Transverse colon (tissue), 4 donors: ENCODE data around the gene DPM2. TPM values are rescaled to one million over a fixed set of nuclear protein-coding genes. Genes with fewer than 3 reads are reported as not detected.
A peak's percentile ranks its signal among the peaks of the same experiment; 100 is the strongest.

ENCODE experiments used
- DNase-seq: peaks from one replicate; pipeline ENCODE4 v3.0.0-alpha.2; 2019
- H3K27ac ChIP-seq, 4 donors: fragments of 200-600 bp; sonication (generic); 2 replicates each; pipeline ENCODE4 v1.5.1; 2016 to 2018; ENCODE audit warnings: inconsistent platforms in 4 of 4
- H3K27me3 ChIP-seq: fragments of 200-600 bp; sonication (generic); 2 replicates; pipeline ENCODE4 v1.5.1; 2017; ENCODE audit warnings: inconsistent platforms
- H3K36me3 ChIP-seq, 4 donors: fragments of 200-600 bp; sonication (generic); 2 replicates each; pipeline ENCODE4 v1.5.1; 2017 to 2019; ENCODE audit warnings: inconsistent platforms in 4 of 4
- H3K4me1 ChIP-seq, 4 donors: fragments of 200-600 bp; sonication (generic); 2 replicates each; pipeline ENCODE4 v1.5.1; 2017 to 2020; ENCODE audit warnings: inconsistent platforms in 4 of 4
- H3K4me3 ChIP-seq, 4 donors: fragments of 200-600 bp; sonication (generic); 1 replicate in 1 of 4; 2 replicates in 3 of 4; pipeline versions ENCODE4 v1.5.1 to v1.6.1; 2017 to 2019; ENCODE audit warnings: inconsistent platforms in 4 of 4
- H3K9me3 ChIP-seq, 2 donors: fragments of 200-600 bp; sonication (generic); 2 replicates each; pipeline ENCODE4 v1.5.1; 2017 to 2019; ENCODE audit warnings: inconsistent platforms in 2 of 2
- EP300 ChIP-seq: sonication (generic); formaldehyde crosslinking; IDR thresholded peaks from one replicate; pipeline ENCODE4 v1.6.1; 2017; ENCODE audit warnings: antibody characterized with exemption, low read depth
- POLR2A ChIP-seq: fragments of 450-650 bp; IDR thresholded peaks from one replicate; pipeline ENCODE4 v1.6.1; 2016; ENCODE audit warnings: antibody characterized with exemption, mild to moderate bottlenecking, moderate library complexity
- POLR2AphosphoS5 ChIP-seq, 3 donors: sonication (generic); formaldehyde crosslinking; IDR thresholded peaks; one replicate each; pipeline ENCODE4 v1.6.1; 2016; ENCODE audit warnings: antibody characterized with exemption in 3 of 3
- WGBS, 2 donors: methylation state at CpG; one replicate each; pipeline ENCODE4 v1.1.5; 2018; ENCODE audit warnings: low coverage in 1 of 2; 5-methylcytosine and 5-hydroxymethylcytosine counted together
- in situ Hi-C, 4 donors: fragments of 200-750 bp; cut with MboI; loops; one replicate each; pipeline versions ENCODE4 v1.15.0 to v1.15.1; 2017; ENCODE audit warnings: low sequenced_read_pairs in 3 of 4, low pct_ligation_motif_present in 1 of 4, low pct_unique_long_range_greater_than_20kb in 1 of 4
- intact Hi-C: fragments of 100-400 bp; cut with DNase I; formaldehyde crosslinking; loops from one replicate; pipeline ENCODE4 v1.15.1; 2023; ENCODE audit warnings: low total_unique reads
- total RNA-seq, 4 donors: library from RNA; depleted of rRNA; stranded (reverse); fragments of >200 nt; gene quantifications; one replicate each; pipeline ENCODE4 v1.1.0, GENCODE V29; 2016
- TF ChIP-seq, protein P1 (sequence below), 5 experiments: fragments of 200-600 bp in 3 of 5; fragments of 450-650 bp in 2 of 5; sonication (generic) in 3 of 5; IDR thresholded peaks; 1 replicate in 2 of 5; 2 replicates in 3 of 5; pipeline ENCODE4 v1.5.1; 2016 to 2017; ENCODE audit warnings: antibody characterized with exemption in 5 of 5, inconsistent platforms in 3 of 5, mild to moderate bottlenecking in 2 of 5, moderate library complexity in 1 of 5

Gene DPM2
- total RNA-seq, 4 donors from 2014 or later = 20.6 to 249 (median 26.3) TPM

DNA sequence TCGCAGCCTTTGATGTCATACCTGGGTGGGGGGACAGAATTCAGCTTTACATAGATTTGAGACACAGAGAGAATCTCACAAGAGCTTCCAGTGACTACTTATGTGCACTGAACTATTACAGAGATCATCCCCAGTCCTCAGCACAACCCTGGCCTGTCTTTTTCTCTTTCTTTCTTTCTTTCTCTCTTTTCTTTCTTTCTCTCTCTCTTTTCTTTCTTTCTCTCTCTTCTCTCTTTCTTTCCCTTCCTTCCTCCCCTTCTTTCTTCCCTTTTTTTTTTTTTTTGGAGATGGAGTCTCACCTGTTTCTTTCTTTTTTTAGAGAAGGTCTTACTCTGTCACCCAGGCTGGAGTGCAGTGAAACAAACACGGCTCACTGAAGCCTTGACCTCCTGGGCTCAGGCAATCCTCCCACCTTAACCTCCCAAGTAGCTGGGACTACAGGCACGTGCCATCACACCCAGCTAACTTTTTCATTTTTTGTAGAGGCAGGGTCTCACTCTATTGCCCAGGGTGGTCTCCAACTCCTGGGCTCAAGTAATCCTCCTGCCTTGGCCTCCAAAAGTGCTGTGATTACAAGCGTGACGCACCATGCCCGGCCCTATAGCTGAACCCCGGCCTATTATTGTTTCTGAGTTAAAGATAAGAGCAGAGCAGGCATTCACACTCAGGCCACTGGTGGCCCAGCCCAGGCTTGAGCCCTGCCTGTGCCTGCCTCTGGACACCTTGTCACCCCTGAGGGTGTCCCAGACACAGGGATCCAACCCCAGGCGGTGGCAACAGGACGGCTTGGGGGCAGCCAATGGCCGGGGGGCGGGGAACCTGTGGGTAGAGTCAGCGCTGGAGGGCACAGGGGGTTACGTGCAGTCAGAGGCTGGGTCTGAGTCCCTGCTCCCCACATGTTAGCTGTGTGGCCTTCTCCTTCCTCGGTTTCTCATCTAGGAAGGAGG is 11.4 kb downstream of the DPM2 start:
- in situ Hi-C loops (loop anchor here in 2 of 4 donors (10.0 kb wide), 1 partner anchor 331 kb away; no protein-coding TSS in a partner anchor), intact Hi-C loops (no loop called here)
- Histone ChIP-seq H3K4me1 (peaks cover 12 to 43% (median 36%) of the 10 kb centered on the region in 4 donors), H3K27me3 (peaks cover 81% of the 10 kb centered on the region), H3K9me3 (no peaks in the 10 kb centered on the region), H3K4me3 (peak overlapping the region in 1 of 4 donors; percentile 30), H3K27ac (no peak overlapping the region), H3K36me3 (no peaks in the 10 kb centered on the region)
- TF ChIP-seq POLR2A (no peak), POLR2AphosphoS5 (IDR thresholded peaks at IDR 0.05) (no peak), EP300 (no peak)
- TF ChIP-seq, protein P1, sequence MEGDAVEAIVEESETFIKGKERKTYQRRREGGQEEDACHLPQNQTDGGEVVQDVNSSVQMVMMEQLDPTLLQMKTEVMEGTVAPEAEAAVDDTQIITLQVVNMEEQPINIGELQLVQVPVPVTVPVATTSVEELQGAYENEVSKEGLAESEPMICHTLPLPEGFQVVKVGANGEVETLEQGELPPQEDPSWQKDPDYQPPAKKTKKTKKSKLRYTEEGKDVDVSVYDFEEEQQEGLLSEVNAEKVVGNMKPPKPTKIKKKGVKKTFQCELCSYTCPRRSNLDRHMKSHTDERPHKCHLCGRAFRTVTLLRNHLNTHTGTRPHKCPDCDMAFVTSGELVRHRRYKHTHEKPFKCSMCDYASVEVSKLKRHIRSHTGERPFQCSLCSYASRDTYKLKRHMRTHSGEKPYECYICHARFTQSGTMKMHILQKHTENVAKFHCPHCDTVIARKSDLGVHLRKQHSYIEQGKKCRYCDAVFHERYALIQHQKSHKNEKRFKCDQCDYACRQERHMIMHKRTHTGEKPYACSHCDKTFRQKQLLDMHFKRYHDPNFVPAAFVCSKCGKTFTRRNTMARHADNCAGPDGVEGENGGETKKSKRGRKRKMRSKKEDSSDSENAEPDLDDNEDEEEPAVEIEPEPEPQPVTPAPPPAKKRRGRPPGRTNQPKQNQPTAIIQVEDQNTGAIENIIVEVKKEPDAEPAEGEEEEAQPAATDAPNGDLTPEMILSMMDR (IDR thresholded peaks at IDR 0.05) = no peak
- DNase-seq = no peak
- 50 to 58% methylated on average over 2 to 11 of the region's 14 CpGs for WGBS, 2 donors

DNA sequence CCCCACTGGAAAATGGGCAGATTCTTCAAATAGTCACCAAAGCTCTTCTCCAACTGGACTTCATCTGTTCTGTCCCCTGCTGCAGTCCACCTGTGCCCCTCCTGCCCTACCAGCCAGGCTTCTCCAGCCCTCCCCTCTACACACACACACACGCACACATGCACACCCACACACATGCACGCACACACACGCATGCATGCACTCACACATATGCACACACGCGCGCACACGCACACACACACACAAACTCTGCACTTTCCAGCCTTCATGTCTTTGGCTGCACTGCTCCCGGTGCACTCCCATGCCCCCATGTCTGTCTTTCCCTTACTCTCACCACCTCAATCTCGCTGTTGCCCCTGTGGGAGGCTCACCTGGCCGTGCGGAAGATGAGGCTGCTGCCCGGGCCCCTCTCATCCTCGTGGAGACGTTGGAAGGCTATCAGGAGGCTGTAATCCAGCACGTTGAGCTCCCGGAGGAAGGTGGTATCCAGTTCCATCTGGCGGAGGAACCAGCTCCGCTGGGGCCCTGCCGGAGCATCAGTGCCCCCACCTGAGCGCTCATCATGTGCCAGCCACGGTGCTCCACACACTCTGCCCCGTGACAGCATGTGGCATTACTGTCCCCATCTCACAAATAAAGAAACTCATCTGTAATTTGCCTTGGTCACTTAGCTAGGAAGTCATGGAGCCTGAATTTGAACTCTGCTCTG is 12.8 kb downstream of the DPM2 start:
- intact Hi-C loops (loop anchor here (5.0 kb wide), 1 partner anchor 188 kb away; the partner anchor contains the start of gene TOR2A), in situ Hi-C loops (loop anchor here (10.0 to 25.0 kb wide), 3 partner anchors 138 to 338 kb away; partner anchors contain the start of genes CDK9 (in 1 of the 4) and SH2D3C (in 1 of the 4))
- Histone ChIP-seq H3K4me1 (peaks cover 6 to 33% (median 25%) of the 10 kb centered on the region in 4 donors), H3K4me3 (no peak overlapping the region), H3K27ac (no peak overlapping the region), H3K36me3 (no peaks in the 10 kb centered on the region), H3K9me3 (no peaks in the 10 kb centered on the region), H3K27me3 (peaks cover 73% of the 10 kb centered on the region)
- TF ChIP-seq POLR2AphosphoS5 (IDR thresholded peaks at IDR 0.05) (no peak), POLR2A (no peak), EP300 (no peak)
- TF ChIP-seq, protein P1 (IDR thresholded peaks at IDR 0.05) = no peak
- no peak for DNase-seq
- WGBS, 2 donors = 75 to 80% methylated on average over 1 to 22 of the region's 22 CpGs

DNA sequence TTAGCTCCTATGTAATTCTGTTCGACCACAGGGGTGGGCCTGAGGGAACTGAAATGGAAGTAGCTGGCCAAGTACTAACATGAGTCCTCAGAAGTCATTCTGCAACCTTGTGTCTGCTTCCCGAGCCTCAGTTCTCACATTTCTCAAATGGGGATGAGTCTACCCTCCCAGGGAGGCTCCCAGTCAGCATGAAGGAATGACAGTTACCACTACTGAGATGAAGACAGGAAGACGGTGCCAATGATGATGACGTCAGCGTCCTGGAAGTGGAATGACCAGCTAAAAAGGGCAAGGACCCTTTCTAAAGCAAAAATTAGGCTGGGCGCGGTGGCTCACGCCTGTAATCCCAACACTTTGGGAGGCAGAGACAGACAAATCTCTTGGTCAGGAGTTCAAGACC is 13.9 kb downstream of the DPM2 start:
- Histone ChIP-seq H3K27me3 (peaks cover 65% of the 10 kb centered on the region), H3K9me3 (no peaks in the 10 kb centered on the region), H3K4me1 (peaks cover 6 to 44% (median 33%) of the 10 kb centered on the region in 4 donors), H3K36me3 (no peaks in the 10 kb centered on the region), H3K27ac (no peak overlapping the region), H3K4me3 (no peak overlapping the region)
- WGBS, 2 donors = 71% methylated on average over 8 of the region's 8 CpGs; no CpG with 5 or more reads in 1 of the 2 donors
- in situ Hi-C loops (loop anchor here (10.0 to 25.0 kb wide), 3 partner anchors 136 to 336 kb away; partner anchors contain the start of genes CDK9 (in 1 of the 4) and SH2D3C (in 1 of the 4)), intact Hi-C loops (loop anchor here (5.0 kb wide), 1 partner anchor 186 kb away; the partner anchor contains the start of gene TOR2A)
- no peak for DNase-seq
- TF ChIP-seq, protein P1 (IDR thresholded peaks at IDR 0.05) = no peak
- no peak for TF ChIP-seq POLR2AphosphoS5 (IDR thresholded peaks at IDR 0.05)
- no peak for TF ChIP-seq EP300
- TF ChIP-seq POLR2A = no peak
